HepG2 (cell line): ENCODE data around the gene MAPK11. TPM values are rescaled to one million over a fixed set of nuclear protein-coding genes. Genes with fewer than 3 reads are reported as not detected.

ENCODE experiments used
- ATAC-seq: fragments of 200-7000 bp; cut with Tn5 transposase; 3 replicates; pipeline ENCODE4 v1.9.1; 2020; ENCODE audit warnings: mild to moderate bottlenecking, moderate library complexity
- BruUV-seq: library from RNA; stranded (reverse); fragments of 400-500 nt; replicated peaks from 2 replicates; lab custom pipeline; 2021; lab: Mats Ljungman, UMichigan
- CTCF ChIA-PET: fragments of 300-600 bp; formaldehyde crosslinking; extraction: SDS; loops from one replicate; lab custom pipeline; 2021; ENCODE audit warnings: low total read pairs, inconsistent platforms, low intra/inter-chr PET ratio; lab: Yijun Ruan, JAX
- POLR2A ChIA-PET: fragments of 350-600 bp; sonication (Branson Sonifier 250); formaldehyde crosslinking; loops from one replicate; lab custom pipeline; 2020; ENCODE audit warnings: antibody characterized with exemption, inconsistent platforms; lab: Yijun Ruan, JAX
- DNase-seq: peaks from one replicate; pipeline ENCODE4 v3.0.0-alpha.2; 2015; ENCODE audit warnings: low spot score
- FAIRE-seq: peaks from 3 replicates; lab custom pipeline; 2011; peaks lifted over from hg19 to GRCh38; lab: Jason Lieb, UNC
- H2AFZ ChIP-seq: one replicate; pipeline ENCODE4 v1.6.1; 2011; ENCODE audit warnings: low read length, inconsistent platforms
- H3K27ac ChIP-seq: fragments of 300-600 bp; 3 replicates; pipeline ENCODE4 v1.8.0; 2011; ENCODE audit warnings: mixed run types, mild to moderate bottlenecking, mixed read lengths, low read length, inconsistent platforms; ENCODE audit not compliant: insufficient read depth; ENCODE audit errors: extremely low read length
- H3K27me3 ChIP-seq, 2 experiments: fragments of 200-600 bp in 1 of 2; 2 replicates in 1 of 2; 3 replicates in 1 of 2; pipeline versions ENCODE4 v1.6.0 to v1.8.0; 2011; ENCODE audit warnings: low read length in 2 of 2, mild to moderate bottlenecking in 2 of 2, moderate library complexity in 2 of 2, inconsistent platforms in 1 of 2; ENCODE audit not compliant: insufficient read depth in 2 of 2, control insufficient read depth in 1 of 2
- H3K36me3 ChIP-seq, 2 experiments: fragments of 200-600 bp in 1 of 2; replicated peaks in 1 of 2; 2 replicates in 1 of 2; 3 replicates in 1 of 2; pipeline versions ENCODE4 v1.5.1 to v1.8.0; 2011; ENCODE audit warnings: low read length in 2 of 2, inconsistent platforms in 1 of 2; ENCODE audit not compliant: insufficient read depth in 2 of 2, control insufficient read depth in 1 of 2
- H3K4me1 ChIP-seq: 2 replicates; pipeline ENCODE4 v1.5.1; 2012; ENCODE audit warnings: low read length, inconsistent platforms; ENCODE audit not compliant: insufficient read depth
- H3K4me2 ChIP-seq: 2 replicates; pipeline ENCODE4 v1.6.0; 2011; ENCODE audit warnings: low read depth, low read length, inconsistent platforms
- H3K4me3 ChIP-seq, 3 experiments: fragments of 200-600 bp in 1 of 3; sonication (generic), shearing (Covaris generic) in 1 of 3; replicated peaks in 1 of 3; 2 replicates each; pipeline ENCODE4 v1.5.1; 2011 to 2016; ENCODE audit warnings: low read length in 3 of 3, inconsistent platforms in 2 of 3, low read depth in 2 of 3, mild to moderate bottlenecking in 2 of 3, control low read depth in 1 of 3, mixed read lengths in 1 of 3; ENCODE audit not compliant: insufficient read depth in 1 of 3
- H3K79me2 ChIP-seq: one replicate; pipeline ENCODE4 v1.6.1; 2011; ENCODE audit warnings: low read length, inconsistent platforms; ENCODE audit not compliant: insufficient read depth
- H3K9ac ChIP-seq: 2 replicates; pipeline ENCODE4 v1.6.0; 2011; ENCODE audit warnings: mild to moderate bottlenecking, low read depth, low read length, inconsistent platforms; ENCODE audit not compliant: insufficient read depth
- H3K9me3 ChIP-seq: 2 replicates; pipeline ENCODE4 v1.5.1; 2012; ENCODE audit warnings: mild to moderate bottlenecking, low read length
- H4K20me1 ChIP-seq: 2 replicates; pipeline ENCODE4 v1.6.0; 2011; ENCODE audit warnings: inconsistent platforms, mild to moderate bottlenecking, low read length, moderate library complexity; ENCODE audit not compliant: insufficient read depth
- FOXO1 ChIP-seq: sonication (generic); formaldehyde crosslinking; IDR thresholded peaks from 2 replicates; pipeline ENCODE4 v1.4.0; 2020; ENCODE audit warnings: missing genetic modification reagents
- HNF4A ChIP-seq: sonication (generic); formaldehyde crosslinking; IDR thresholded peaks from 2 replicates; pipeline ENCODE4 v1.4.0; 2020; ENCODE audit warnings: missing genetic modification reagents
- ISL2 ChIP-seq: sonication (generic); formaldehyde crosslinking; IDR thresholded peaks from 2 replicates; pipeline ENCODE4 v1.5.0; 2020; ENCODE audit warnings: missing genetic modification reagents
- MXD4 ChIP-seq: IDR thresholded peaks from 2 replicates; pipeline ENCODE4 v1.6.1; 2016; ENCODE audit warnings: mild to moderate bottlenecking, missing biosample characterization, missing genetic modification reagents
- REXO4 ChIP-seq: sonication (generic); formaldehyde crosslinking; IDR thresholded peaks from 2 replicates; pipeline ENCODE4 v1.8.0; 2022; ENCODE audit warnings: missing genetic modification reagents, mild to moderate bottlenecking, borderline replicate concordance
- RFXANK ChIP-seq: IDR thresholded peaks from 2 replicates; pipeline ENCODE4 v1.6.1; 2016
- SATB2 ChIP-seq: sonication (generic); formaldehyde crosslinking; IDR thresholded peaks from 2 replicates; pipeline ENCODE4 v1.5.0; 2020; ENCODE audit warnings: missing genetic modification reagents
- SMARCC2 ChIP-seq: fragments of 450-650 bp; IDR thresholded peaks from 2 replicates; pipeline ENCODE4 v1.6.1; 2017; ENCODE audit warnings: antibody characterized with exemption, mild to moderate bottlenecking
- ZFP41 ChIP-seq: sonication (generic); formaldehyde crosslinking; IDR thresholded peaks from 2 replicates; pipeline ENCODE4 v1.4.0; 2020; ENCODE audit warnings: mild to moderate bottlenecking, missing genetic modification reagents, borderline replicate concordance
- ZNF296 ChIP-seq: sonication (generic); formaldehyde crosslinking; conservative IDR thresholded peaks from 2 replicates; pipeline ENCODE4 v1.5.0; 2020; ENCODE audit warnings: mild to moderate bottlenecking, missing genetic modification reagents
- ZNF432 ChIP-seq: sonication (generic); formaldehyde crosslinking; IDR thresholded peaks from 2 replicates; pipeline ENCODE4 v1.5.0; 2020; ENCODE audit warnings: missing genetic modification reagents, mild to moderate bottlenecking, borderline replicate concordance
- ZNF530 ChIP-seq: sonication (generic); formaldehyde crosslinking; IDR thresholded peaks from 2 replicates; pipeline ENCODE4 v1.5.0; 2020; ENCODE audit warnings: low read depth, mild to moderate bottlenecking, missing genetic modification reagents
- ZNF616 ChIP-seq: sonication (generic); formaldehyde crosslinking; IDR thresholded peaks from 2 replicates; pipeline ENCODE4 v1.5.0; 2020; ENCODE audit warnings: low read depth, mild to moderate bottlenecking, missing genetic modification reagents
- WGBS: methylation state at CpG from one replicate; pipeline ENCODE4 v1.1.6; 2017; ENCODE audit warnings: low lambda C conversion rate; 5-methylcytosine and 5-hydroxymethylcytosine counted together
- in situ Hi-C: cut with HindIII; loops from 2 replicates; pipeline ENCODE4 v1.10.0; 2017; ENCODE audit warnings: low pct_unique_long_range_greater_than_20kb; ENCODE audit not compliant: extremely low pct_ligation_motif_present
- intact Hi-C: fragments of 100-400 bp; cut with micrococcal nuclease; formaldehyde crosslinking; loops from one replicate; pipeline ENCODE4 v1.10.0; 2022; ENCODE audit not compliant: unreplicated experiment
- polyA plus RNA-seq, 8 experiments: library from polyadenylated mRNA; depleted of rRNA in 3 of 8; stranded (reverse) in 7 of 8; unstranded in 1 of 8; fragments of >200 nt; fragmentation: Illumina TruSeq in 4 of 8; extraction: Trizol in 4 of 8; gene quantifications; 2 replicates each; pipeline versions ENCODE4 v1.2.1 to v1.2.3, GENCODE V29; 2011 to 2016; ENCODE audit warnings: low read depth in 4 of 8, missing spikeins in 1 of 8, mixed read lengths in 1 of 8; ENCODE audit not compliant: insufficient read depth in 1 of 8
- total RNA-seq, 5 experiments: library from RNA; depleted of rRNA; stranded (reverse); fragments of >200 nt; fragmentation: Illumina TruSeq; extraction: Trizol; gene quantifications; 2 replicates each; pipeline ENCODE4 v1.2.3, GENCODE V29; 2016; ENCODE audit warnings: low read depth in 1 of 5
- TF ChIP-seq, protein P1 (sequence below): sonication (generic); formaldehyde crosslinking; IDR thresholded peaks from 2 replicates; pipeline ENCODE4 v1.4.0; 2020; ENCODE audit warnings: missing genetic modification reagents, mild to moderate bottlenecking, borderline replicate concordance
- TF ChIP-seq, protein P2 (sequence below): IDR thresholded peaks from 2 replicates; pipeline ENCODE4 v1.6.1; 2016
- TF ChIP-seq, protein P3 (sequence below): sonication (generic); formaldehyde crosslinking; IDR thresholded peaks from 2 replicates; pipeline ENCODE4 v1.9.0; 2021; ENCODE audit warnings: missing genetic modification reagents, mild to moderate bottlenecking, borderline replicate concordance
- TF ChIP-seq, protein P4 (sequence below): IDR thresholded peaks from 2 replicates; pipeline ENCODE4 v1.6.1; 2016; ENCODE audit warnings: low read depth, borderline replicate concordance
- TF ChIP-seq, protein P5 (sequence below): sonication (generic); formaldehyde crosslinking; IDR thresholded peaks from 2 replicates; pipeline ENCODE4 v1.4.0; 2020; ENCODE audit warnings: mild to moderate bottlenecking, missing genetic modification reagents

MAPK11 gene
- total and polyA plus RNA-seq, 2 of the 13 experiments (the other 11 are each of a cell fraction or from before 2014, with no cell fraction given): 0.15 to 0.17 TPM

DNA sequence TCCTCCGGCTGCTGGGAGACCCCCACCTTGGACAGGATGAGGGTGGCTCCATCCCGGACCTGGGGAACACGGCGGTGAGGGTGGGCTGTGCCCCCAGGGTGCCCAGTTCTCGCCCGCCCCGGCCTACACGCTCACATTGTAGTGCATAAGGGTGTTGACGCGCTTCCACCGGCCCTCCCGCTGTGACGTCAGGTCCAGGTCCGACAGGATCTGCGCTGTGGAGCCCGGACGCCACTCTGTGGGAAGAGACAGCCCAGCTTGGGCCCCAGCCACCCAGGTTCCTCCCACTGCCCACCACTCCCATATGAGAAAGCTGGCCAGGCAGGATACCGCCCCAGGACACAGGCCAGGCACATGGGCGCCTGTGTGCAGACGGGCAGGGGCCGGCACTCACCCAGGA, 8.3 kb upstream of the MAPK11 start (continued):
- TF ChIP-seq, protein P1, sequence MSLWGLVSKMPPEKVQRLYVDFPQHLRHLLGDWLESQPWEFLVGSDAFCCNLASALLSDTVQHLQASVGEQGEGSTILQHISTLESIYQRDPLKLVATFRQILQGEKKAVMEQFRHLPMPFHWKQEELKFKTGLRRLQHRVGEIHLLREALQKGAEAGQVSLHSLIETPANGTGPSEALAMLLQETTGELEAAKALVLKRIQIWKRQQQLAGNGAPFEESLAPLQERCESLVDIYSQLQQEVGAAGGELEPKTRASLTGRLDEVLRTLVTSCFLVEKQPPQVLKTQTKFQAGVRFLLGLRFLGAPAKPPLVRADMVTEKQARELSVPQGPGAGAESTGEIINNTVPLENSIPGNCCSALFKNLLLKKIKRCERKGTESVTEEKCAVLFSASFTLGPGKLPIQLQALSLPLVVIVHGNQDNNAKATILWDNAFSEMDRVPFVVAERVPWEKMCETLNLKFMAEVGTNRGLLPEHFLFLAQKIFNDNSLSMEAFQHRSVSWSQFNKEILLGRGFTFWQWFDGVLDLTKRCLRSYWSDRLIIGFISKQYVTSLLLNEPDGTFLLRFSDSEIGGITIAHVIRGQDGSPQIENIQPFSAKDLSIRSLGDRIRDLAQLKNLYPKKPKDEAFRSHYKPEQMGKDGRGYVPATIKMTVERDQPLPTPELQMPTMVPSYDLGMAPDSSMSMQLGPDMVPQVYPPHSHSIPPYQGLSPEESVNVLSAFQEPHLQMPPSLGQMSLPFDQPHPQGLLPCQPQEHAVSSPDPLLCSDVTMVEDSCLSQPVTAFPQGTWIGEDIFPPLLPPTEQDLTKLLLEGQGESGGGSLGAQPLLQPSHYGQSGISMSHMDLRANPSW (CRISPR knock-in tag): no peak
- TF ChIP-seq ZNF530 (no peak), ZNF296 (CRISPR knock-in tag) (no peak), ZNF616 (CRISPR knock-in tag) (no peak), HNF4A (no peak), ISL2 (no peak), ZNF432 (CRISPR knock-in tag) (no peak), REXO4 (CRISPR knock-in tag) (no peak)
- TF ChIP-seq, protein P2, sequence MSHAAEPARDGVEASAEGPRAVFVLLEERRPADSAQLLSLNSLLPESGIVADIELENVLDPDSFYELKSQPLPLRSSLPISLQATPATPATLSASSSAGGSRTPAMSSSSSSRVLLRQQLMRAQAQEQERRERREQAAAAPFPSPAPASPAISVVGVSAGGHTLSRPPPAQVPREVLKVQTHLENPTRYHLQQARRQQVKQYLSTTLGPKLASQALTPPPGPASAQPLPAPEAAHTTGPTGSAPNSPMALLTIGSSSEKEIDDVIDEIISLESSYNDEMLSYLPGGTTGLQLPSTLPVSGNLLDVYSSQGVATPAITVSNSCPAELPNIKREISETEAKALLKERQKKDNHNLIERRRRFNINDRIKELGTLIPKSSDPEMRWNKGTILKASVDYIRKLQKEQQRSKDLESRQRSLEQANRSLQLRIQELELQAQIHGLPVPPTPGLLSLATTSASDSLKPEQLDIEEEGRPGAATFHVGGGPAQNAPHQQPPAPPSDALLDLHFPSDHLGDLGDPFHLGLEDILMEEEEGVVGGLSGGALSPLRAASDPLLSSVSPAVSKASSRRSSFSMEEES: no peak

DNA sequence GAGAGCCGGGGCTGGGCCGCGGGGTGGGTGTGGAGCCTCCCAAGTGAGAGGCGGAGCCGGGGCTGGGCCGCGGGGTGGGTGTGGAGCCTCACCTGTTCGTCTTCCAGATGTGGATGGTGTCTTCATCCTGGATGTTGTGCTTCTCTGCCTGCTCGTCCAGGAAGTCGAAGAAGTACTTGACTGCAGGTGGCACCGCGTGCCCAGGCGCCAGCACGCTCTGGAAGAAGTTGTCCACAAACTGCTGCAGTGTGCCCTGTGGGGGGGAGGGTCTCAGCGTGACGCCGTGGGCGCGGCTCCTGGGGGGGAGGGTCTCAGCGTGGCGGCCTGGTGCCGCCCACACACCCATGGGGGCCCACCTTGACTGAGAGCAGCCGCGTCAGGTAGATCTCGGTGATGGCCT, 7.6 kb upstream of the MAPK11 start:
- Histone ChIP-seq H3K27ac (no peak overlapping the region), H4K20me1 (0 out of 2 replicates have a peak, but pooled peaks cover 3% of the 10 kb centered on the region), H3K4me1 (peaks cover 6% of the 10 kb centered on the region), H2AFZ (no peak overlapping the region), H3K9me3 (no peaks in the 10 kb centered on the region), H3K9ac (no peak overlapping the region), H3K27me3 (no peaks in the 10 kb centered on the region), H3K4me2 (no peak overlapping the region), H3K36me3 (peaks cover 33 to 41% of the 10 kb centered on the region in 2 experiments; a peak in 4 of 5 replicates), H3K4me3 (no peak overlapping the region), H3K79me2 (no peaks in the 10 kb centered on the region)
- in situ Hi-C loops: loop anchor here (5.0 kb wide), 1 partner anchor 50 kb away; the partner anchor contains the start of gene DENND6B
- CTCF ChIA-PET: interaction anchor here (2.5 kb wide), 1 partner anchor 49 kb away, joined by 133 read pairs; the partner anchor contains the start of gene DENND6B
- POLR2A ChIA-PET: no interaction called here
- DNase-seq (no peak), ATAC-seq (no peak), FAIRE-seq (no peak)
- BruUV-seq: no TSS peak
- WGBS: 95% methylated on average over 15 of the region's 25 CpGs
- intact Hi-C loops: no loop called here
- TF ChIP-seq, protein P3, sequence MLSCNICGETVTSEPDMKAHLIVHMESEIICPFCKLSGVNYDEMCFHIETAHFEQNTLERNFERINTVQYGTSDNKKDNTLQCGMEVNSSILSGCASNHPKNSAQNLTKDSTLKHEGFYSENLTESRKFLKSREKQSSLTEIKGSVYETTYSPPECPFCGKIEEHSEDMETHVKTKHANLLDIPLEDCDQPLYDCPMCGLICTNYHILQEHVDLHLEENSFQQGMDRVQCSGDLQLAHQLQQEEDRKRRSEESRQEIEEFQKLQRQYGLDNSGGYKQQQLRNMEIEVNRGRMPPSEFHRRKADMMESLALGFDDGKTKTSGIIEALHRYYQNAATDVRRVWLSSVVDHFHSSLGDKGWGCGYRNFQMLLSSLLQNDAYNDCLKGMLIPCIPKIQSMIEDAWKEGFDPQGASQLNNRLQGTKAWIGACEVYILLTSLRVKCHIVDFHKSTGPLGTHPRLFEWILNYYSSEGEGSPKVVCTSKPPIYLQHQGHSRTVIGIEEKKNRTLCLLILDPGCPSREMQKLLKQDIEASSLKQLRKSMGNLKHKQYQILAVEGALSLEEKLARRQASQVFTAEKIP (CRISPR knock-in tag): no peak
- no peak for TF ChIP-seq ZFP41
- TF ChIP-seq MXD4 (CRISPR knock-in tag): no peak
- no peak for TF ChIP-seq SATB2
- no peak for TF ChIP-seq RFXANK
- TF ChIP-seq SMARCC2: no peak
- TF ChIP-seq, protein P4, sequence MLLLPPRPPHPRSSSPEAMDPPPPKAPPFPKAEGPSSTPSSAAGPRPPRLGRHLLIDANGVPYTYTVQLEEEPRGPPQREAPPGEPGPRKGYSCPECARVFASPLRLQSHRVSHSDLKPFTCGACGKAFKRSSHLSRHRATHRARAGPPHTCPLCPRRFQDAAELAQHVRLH (CRISPR knock-in tag): no peak
- TF ChIP-seq, protein P5, sequence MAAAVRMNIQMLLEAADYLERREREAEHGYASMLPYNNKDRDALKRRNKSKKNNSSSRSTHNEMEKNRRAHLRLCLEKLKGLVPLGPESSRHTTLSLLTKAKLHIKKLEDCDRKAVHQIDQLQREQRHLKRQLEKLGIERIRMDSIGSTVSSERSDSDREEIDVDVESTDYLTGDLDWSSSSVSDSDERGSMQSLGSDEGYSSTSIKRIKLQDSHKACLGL (CRISPR knock-in tag): no peak
- TF ChIP-seq FOXO1 (CRISPR knock-in tag): no peak
